GM21723 (cell line): ENCODE results near the gene HOOK2.
"Not testable (repeated sequence)": the region's sequence is repeated elsewhere in the genome, so short reads cannot be mapped to it uniquely, and the experiment has no call there.

Experiments
- ATAC-seq: cut with Tn5 transposase; IDR thresholded peaks from one replicate; pipeline ENCODE4 v1.9.1; 2021; ENCODE audit warnings: mild to moderate bottlenecking, moderate library complexity; ENCODE audit not compliant: unreplicated experiment

The HOOK2 gene

DNA sequence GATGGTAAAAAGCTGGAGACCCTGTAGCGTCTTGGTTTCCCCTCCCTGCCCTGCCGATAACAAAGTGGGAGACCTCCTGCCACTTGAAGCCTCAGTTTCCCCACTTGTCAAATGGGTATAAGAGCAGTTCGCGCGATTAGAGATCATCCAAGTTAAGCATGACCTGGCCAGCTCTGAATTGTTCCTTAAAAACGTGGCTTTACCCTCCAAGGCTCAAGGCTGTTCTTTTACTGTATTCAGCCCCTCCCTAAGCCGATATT lies 52.0 kb downstream of the HOOK2 start:
- no peak for ATAC-seq

- peak; percentile 58 for ATAC-seq
These were observed 52.6 kb downstream of the HOOK2 start for GRCh38 chr19:12722566-12723380.

DNA sequence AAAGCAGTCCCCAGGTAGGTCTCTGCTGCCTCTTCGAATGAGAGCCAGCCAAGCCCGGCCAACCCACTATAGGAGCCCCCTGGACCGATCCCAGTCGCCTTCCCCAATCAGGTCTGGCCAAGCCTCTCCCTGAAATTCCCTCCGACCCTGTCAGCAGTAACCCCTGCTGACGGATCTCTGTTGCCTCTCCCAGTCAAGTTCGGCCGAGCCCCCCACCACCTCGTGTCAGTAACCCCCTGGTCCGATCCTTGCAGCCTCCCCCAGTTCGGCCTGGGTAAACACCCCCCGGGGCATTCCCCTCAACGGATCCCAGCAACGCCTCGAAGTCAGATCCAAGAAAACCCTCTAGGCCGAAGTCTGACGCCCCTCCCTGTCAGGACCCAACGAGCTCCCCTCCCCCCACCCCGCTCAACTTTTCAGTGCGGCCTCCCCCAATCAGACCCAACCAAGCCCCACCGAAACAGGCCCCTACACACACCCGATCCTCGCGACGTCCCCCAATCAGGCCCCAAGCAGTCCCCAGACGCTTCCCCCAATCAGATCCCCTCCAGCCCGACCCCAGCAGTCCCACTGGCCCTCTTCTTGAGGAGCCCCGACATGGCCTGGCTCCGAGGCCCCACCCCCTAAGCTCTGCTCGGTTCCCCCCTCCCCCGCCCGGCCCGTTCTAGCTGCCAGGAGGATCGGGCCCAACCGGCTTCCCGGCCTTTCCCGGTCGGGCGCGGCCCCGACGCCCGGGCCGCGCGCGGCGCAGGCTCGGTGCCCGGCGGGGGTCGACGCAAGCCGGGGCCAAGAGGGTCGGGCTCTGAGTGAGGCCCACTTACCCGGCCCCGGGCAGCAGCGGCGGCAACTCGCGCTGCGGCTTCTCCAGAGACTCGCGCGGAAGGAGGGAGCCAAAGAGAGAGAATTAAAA lies 53.4 kb downstream of the HOOK2 start:
- peak; percentile 8 for ATAC-seq

GRCh38 chr19:12720851-12721655 lies 54.3 kb downstream of the HOOK2 start:
- no peak for ATAC-seq

DNA sequence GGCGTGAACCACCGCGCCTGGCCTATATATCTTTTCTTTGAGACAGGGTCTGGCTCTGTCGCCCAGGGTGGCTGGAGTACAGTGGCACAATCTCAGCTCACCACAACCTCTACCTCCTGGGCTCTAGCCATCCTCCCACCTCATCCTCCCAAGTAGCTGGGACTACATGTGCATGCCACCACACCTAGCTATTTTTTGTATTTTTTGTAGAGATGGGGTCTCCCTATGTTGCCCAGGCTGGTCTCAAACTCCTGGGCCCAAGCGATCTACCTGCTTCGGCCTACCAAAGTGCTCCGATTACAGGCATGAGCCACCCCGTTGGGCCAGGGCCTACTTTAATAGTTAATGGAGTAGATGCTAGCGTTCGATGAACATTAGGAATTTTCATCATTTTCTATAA lies 55.1 kb downstream of the HOOK2 start:
- ATAC-seq = no peak

DNA sequence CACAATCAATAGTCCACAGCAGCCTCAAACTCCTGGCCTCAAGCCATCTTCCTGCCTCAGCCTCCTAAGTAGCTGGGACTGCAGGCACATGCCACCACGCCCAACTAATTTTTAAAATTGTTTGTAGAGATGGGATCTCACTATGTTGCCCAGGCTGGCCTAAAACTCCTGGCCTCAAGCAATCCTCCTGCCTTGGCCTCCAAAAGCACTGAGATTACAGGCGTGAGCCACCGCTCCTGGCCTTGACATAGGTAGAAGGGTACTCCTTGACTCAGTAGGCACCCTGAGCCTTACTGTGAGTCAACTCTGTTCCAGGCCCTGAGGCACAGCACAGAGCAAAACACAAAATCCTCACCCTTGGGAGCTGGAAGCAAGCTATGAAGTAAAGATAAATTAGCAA lies 59.4 kb downstream of the HOOK2 start:
- no peak for ATAC-seq

DNA sequence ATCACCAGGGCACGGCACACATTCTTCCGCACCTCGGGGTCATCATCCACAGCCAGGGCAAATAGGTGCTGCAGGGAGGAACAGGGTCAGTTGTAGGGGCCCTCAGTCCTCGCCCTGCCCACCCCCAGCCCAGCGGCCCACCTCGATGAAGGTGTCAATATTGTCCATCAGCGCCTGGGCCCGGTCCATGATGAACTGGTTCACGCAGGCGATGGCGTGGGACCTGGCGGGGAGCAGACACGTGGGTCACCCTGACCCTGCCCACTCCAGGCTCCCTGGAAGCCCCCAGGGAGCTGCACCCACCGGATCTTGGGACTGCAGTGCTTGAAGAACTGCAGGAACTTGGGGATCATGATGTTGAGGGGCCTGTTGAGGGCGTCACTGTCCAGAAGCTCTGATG lies 60.2 kb downstream of the HOOK2 start:
- no peak for ATAC-seq

- not testable (repeated sequence) for ATAC-seq
These were observed 62.0 kb downstream of the HOOK2 start for GRCh38 chr19:12713304-12713703.
